Tibial nerve (tissue), 3 donors: Measurements from ENCODE around the gene UNCX.

Source experiments
- CTCF ChIP-seq, 5 experiments: fragments of 200-600 bp in 3 of 5; fragments of 450-650 bp in 2 of 5; sonication (generic) in 3 of 5; IDR thresholded peaks; one replicate each; pipeline ENCODE4 v1.5.1; 2016 to 2019; ENCODE audit warnings: antibody characterized with exemption in 5 of 5, mild to moderate bottlenecking in 3 of 5, moderate library complexity in 2 of 5
- POLR2A ChIP-seq, 2 donors: fragments of 450-650 bp; IDR thresholded peaks; one replicate each; pipeline ENCODE4 v1.6.1; 2017; ENCODE audit warnings: antibody characterized with exemption in 2 of 2, mild to moderate bottlenecking in 2 of 2, moderate library complexity in 2 of 2

DNA sequence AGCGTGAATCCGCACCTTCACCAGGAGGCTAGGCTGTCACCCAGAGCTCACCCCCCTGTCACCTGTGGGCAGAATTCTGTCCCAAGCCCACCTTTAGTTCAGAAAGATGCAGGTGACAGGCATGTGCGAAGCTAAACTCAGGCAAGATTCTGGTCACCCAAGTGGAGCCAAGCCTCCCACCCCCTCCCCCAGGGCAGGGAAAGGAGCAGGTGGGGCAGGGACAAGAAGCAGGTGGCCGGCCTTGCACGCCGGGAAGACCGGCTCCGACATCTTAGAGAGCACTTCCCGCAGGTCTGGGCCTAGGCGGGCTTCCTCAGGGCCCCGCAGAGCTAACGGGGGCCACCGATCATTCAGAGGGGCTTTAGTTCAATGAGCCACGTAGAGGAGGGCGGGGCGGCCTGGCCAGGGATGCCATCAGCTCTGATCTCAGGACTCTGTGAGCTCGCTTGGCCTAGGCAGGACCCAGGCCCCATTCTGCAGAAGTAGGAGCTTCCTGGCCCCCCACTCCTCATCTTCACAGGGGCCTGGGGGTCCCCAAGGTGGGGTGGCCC, 19.9 kb downstream of the UNCX start:
- TF ChIP-seq POLR2A (IDR thresholded peaks at IDR 0.05) = no peak
- no peak for TF ChIP-seq CTCF (IDR thresholded peaks at IDR 0.05)
